Amniotic stem cell (primary cell): Measurements from ENCODE around the gene SCART1.
"Not testable (repeated sequence)": the region's sequence is repeated elsewhere in the genome, so short reads cannot be mapped to it uniquely, and the experiment has no call there.

Experiments used
- DNase-seq: peaks from one replicate; lab custom pipeline; 2025; lab: John Stamatoyannopoulos, UW

The SCART1 gene

GRCh38 chr10:133432789-133433188, 21.0 kb upstream of the SCART1 start:
- DNase-seq: not testable (repeated sequence)

- no peak for DNase-seq
These were observed 15.0 kb upstream of the SCART1 start for GRCh38 chr10:133438711-133439273.

GRCh38 chr10:133439517-133440461, 14.0 kb upstream of the SCART1 start:
- DNase-seq: no peak

GRCh38 chr10:133440633-133441285, 13.0 kb upstream of the SCART1 start:
- no peak for DNase-seq

- not testable (repeated sequence) for DNase-seq
These were observed 12.4 kb upstream of the SCART1 start for GRCh38 chr10:133441356-133441755.

- DNase-seq: no peak
These were observed 12.0 kb upstream of the SCART1 start for GRCh38 chr10:133441780-133442179.

- DNase-seq: no peak
These were observed 11.4 kb upstream of the SCART1 start for GRCh38 chr10:133442191-133442966.

GRCh38 chr10:133442967-133443924, 10.5 kb upstream of the SCART1 start:
- DNase-seq: no peak

GRCh38 chr10:133444342-133445267, 9.1 kb upstream of the SCART1 start:
- DNase-seq: no peak

GRCh38 chr10:133445268-133445732, 8.4 kb upstream of the SCART1 start:
- no peak for DNase-seq

GRCh38 chr10:133445751-133446708, 7.7 kb upstream of the SCART1 start:
- DNase-seq: no peak

GRCh38 chr10:133446979-133447378, 6.8 kb upstream of the SCART1 start:
- no peak for DNase-seq

GRCh38 chr10:133448120-133448519, 5.6 kb upstream of the SCART1 start:
- no peak for DNase-seq

- DNase-seq: no peak
These were observed 2.4 kb upstream of the SCART1 start for GRCh38 chr10:133451346-133451745.

- no peak for DNase-seq
These were observed 1.3 kb upstream of the SCART1 start for GRCh38 chr10:133452453-133452852.

GRCh38 chr10:133454204-133454893, 604 bp downstream of the SCART1 start:
- DNase-seq: no peak

- no peak for DNase-seq
These were observed 1.5 kb downstream of the SCART1 start for GRCh38 chr10:133455196-133455595.

- no peak for DNase-seq
These were observed 1.9 kb downstream of the SCART1 start for GRCh38 chr10:133455611-133456031.
